ENCODE results near the gene PIN1. TPM values are rescaled to one million over a fixed set of nuclear protein-coding genes. Genes with fewer than 3 reads are reported as not detected.
A peak's percentile ranks its signal among the peaks of the same experiment; 100 is the strongest.

The PIN1 gene
- total and polyA plus RNA-seq, 2 of the 8 experiments (the other 6 are each of a cell fraction or from before 2014, with no cell fraction given) = 78.3 to 90.8 TPM

- no peak for TF ChIP-seq RFX5 (IDR thresholded peaks at IDR 0.05; ENCODE audit: borderline replicate concordance, low read depth, low read length)
- no peak for TF ChIP-seq BACH1 (IDR thresholded peaks at IDR 0.05; ENCODE audit: low read length)
- TF ChIP-seq TBP (IDR thresholded peaks at IDR 0.05; ENCODE audit: low read depth, low read length) = peak; percentile 67; the same call in 1 of the 2 replicates
- no peak for TF ChIP-seq JUN (IDR thresholded peaks at IDR 0.05; ENCODE audit: low read depth, low read length)
- no peak for TF ChIP-seq CHD7 (IDR thresholded peaks at IDR 0.05; ENCODE audit: insufficient replicate concordance, low read length)
- no peak for TF ChIP-seq EGR1 (IDR thresholded peaks at IDR 0.05; ENCODE audit: borderline replicate concordance, low read depth, low read length)
- no peak for TF ChIP-seq CTBP2 (IDR thresholded peaks at IDR 0.05; ENCODE audit: borderline replicate concordance, insufficient read depth, insufficient read length, low read length)
- no peak for TF ChIP-seq RNF2 (IDR thresholded peaks at IDR 0.05; ENCODE audit: borderline replicate concordance, low read depth, low read length, missing control alignments, poor library complexity, severe bottlenecking)
- peak; percentile 92 for TF ChIP-seq YY1 (IDR thresholded peaks at IDR 0.05; ENCODE audit: low read depth, low read length)
- no peak for TF ChIP-seq CHD1 (IDR thresholded peaks at IDR 0.05; ENCODE audit: low read depth, low read length)
Observed at GRCh38 chr19:9818734-9819595, 16.2 kb upstream of the PIN1 start, which contains the start of gene FBXL12 (continued).
